Liver (tissue), 9 donors: ENCODE measurements around the gene KDM5B. TPM values are rescaled to one million over a fixed set of nuclear protein-coding genes. Genes with fewer than 3 reads are reported as not detected.
A peak's percentile ranks its signal among the peaks of the same experiment; 100 is the strongest.

Experiments used
- DNase-seq: peaks from one replicate; pipeline ENCODE4 v3.0.0-alpha.2; 2017; ENCODE audit warnings: low spot score
- H3K27ac ChIP-seq, 2 donors: one replicate each; pipeline ENCODE4 v1.7.0; 2013; ENCODE audit warnings: inconsistent platforms in 2 of 2, low read length in 2 of 2, control low read depth in 1 of 2, low read depth in 1 of 2, mild to moderate bottlenecking in 1 of 2
- H3K27me3 ChIP-seq, 4 donors: one replicate each; pipeline versions ENCODE4 v1.6.1 to v1.7.0; 2013; ENCODE audit warnings: low read length in 3 of 4, inconsistent platforms in 1 of 4, mild to moderate bottlenecking in 1 of 4, moderate library complexity in 1 of 4; ENCODE audit not compliant: control insufficient read depth in 4 of 4, insufficient read depth in 4 of 4
- H3K36me3 ChIP-seq, 4 donors: one replicate each; pipeline versions ENCODE4 v1.6.1 to v1.7.0; 2013; ENCODE audit warnings: low read length in 3 of 4, mild to moderate bottlenecking in 3 of 4, low read depth in 1 of 4, moderate library complexity in 1 of 4; ENCODE audit not compliant: control insufficient read depth in 4 of 4, insufficient read depth in 3 of 4
- H3K4me1 ChIP-seq, 4 donors: one replicate each; pipeline versions ENCODE4 v1.6.1 to v1.7.0; 2013; ENCODE audit warnings: low read length in 3 of 4, mild to moderate bottlenecking in 3 of 4, moderate library complexity in 1 of 4; ENCODE audit not compliant: control insufficient read depth in 4 of 4, insufficient read depth in 4 of 4
- H3K4me3 ChIP-seq, 3 donors: one replicate each; pipeline versions ENCODE4 v1.6.1 to v1.7.0; 2013; ENCODE audit warnings: low read length in 3 of 3, control low read depth in 1 of 3, low read depth in 1 of 3, mild to moderate bottlenecking in 1 of 3
- H3K9ac ChIP-seq, 2 donors: one replicate each; pipeline ENCODE4 v1.7.0; 2013; ENCODE audit warnings: low read length in 2 of 2, mild to moderate bottlenecking in 2 of 2, moderate library complexity in 2 of 2, control low read depth in 1 of 2, low read depth in 1 of 2
- H3K9me3 ChIP-seq, 4 donors: one replicate each; pipeline versions ENCODE4 v1.6.1 to v1.7.0; 2013; ENCODE audit warnings: low read length in 3 of 4; ENCODE audit not compliant: control insufficient read depth in 4 of 4
- EGR1 ChIP-seq, 2 donors: IDR thresholded peaks; 2 replicates each; pipeline ENCODE4 v1.6.1; 2016 to 2018; ENCODE audit warnings: antibody characterized with exemption in 2 of 2, low read depth in 2 of 2
- FOXA1 ChIP-seq: IDR thresholded peaks from 2 replicates; pipeline ENCODE4 v1.6.1; 2016; ENCODE audit warnings: antibody characterized with exemption
- FOXA2 ChIP-seq: IDR thresholded peaks from 2 replicates; pipeline ENCODE4 v1.6.1; 2016; ENCODE audit warnings: antibody characterized with exemption
- GABPA ChIP-seq, 2 donors: IDR thresholded peaks in 1 of 2; conservative IDR thresholded peaks in 1 of 2; 2 replicates each; pipeline ENCODE4 v1.6.1; 2016; ENCODE audit warnings: antibody characterized with exemption in 2 of 2, mild to moderate bottlenecking in 1 of 2, moderate library complexity in 1 of 2
- HNF4A ChIP-seq, 2 donors: conservative IDR thresholded peaks; 2 replicates each; pipeline ENCODE4 v1.6.1; 2016; ENCODE audit warnings: antibody characterized with exemption in 2 of 2, mild to moderate bottlenecking in 2 of 2
- HNF4G ChIP-seq: IDR thresholded peaks from 2 replicates; pipeline ENCODE4 v1.6.1; 2016; ENCODE audit warnings: antibody characterized with exemption
- JUND ChIP-seq, 2 donors: IDR thresholded peaks; 2 replicates each; pipeline ENCODE4 v1.6.1; 2016; ENCODE audit warnings: antibody characterized with exemption in 2 of 2
- NR2F2 ChIP-seq: IDR thresholded peaks from 2 replicates; pipeline ENCODE4 v1.6.1; 2016; ENCODE audit warnings: antibody characterized with exemption
- RAD21 ChIP-seq, 2 donors: IDR thresholded peaks; 2 replicates each; pipeline ENCODE4 v1.6.1; 2016; ENCODE audit warnings: antibody characterized with exemption in 2 of 2, mild to moderate bottlenecking in 2 of 2
- RXRA ChIP-seq, 2 donors: IDR thresholded peaks; 2 replicates each; pipeline ENCODE4 v1.6.1; 2017 to 2018; ENCODE audit warnings: antibody characterized with exemption in 2 of 2, mild to moderate bottlenecking in 1 of 2
- SP1 ChIP-seq: IDR thresholded peaks from 2 replicates; pipeline ENCODE4 v1.6.1; 2018; ENCODE audit warnings: antibody characterized with exemption, mild to moderate bottlenecking
- TAF1 ChIP-seq: conservative IDR thresholded peaks from 2 replicates; pipeline ENCODE4 v1.6.1; 2016; ENCODE audit warnings: antibody characterized with exemption, mild to moderate bottlenecking
- YY1 ChIP-seq: IDR thresholded peaks from 2 replicates; pipeline ENCODE4 v1.6.1; 2016; ENCODE audit warnings: antibody characterized with exemption, mild to moderate bottlenecking
- WGBS: extraction: QIAGEN DNeasy Blood & Tissue Kit; methylation state at CpG from one replicate; pipeline ENCODE4 v1.1.7; 2013; 5-methylcytosine and 5-hydroxymethylcytosine counted together
- polyA plus RNA-seq, 2 donors: library from polyadenylated mRNA; stranded (reverse) in 1 of 2; unstranded in 1 of 2; fragments of 200-250 nt in 1 of 2; fragments of >200 nt in 1 of 2; fragmentation: Nextera tagmentation in 1 of 2; extraction: Ambion mirVana in 1 of 2; gene quantifications; one replicate each; pipeline versions ENCODE4 v1.2.1 to v1.2.3, GENCODE V29; 2013 to 2015
- total RNA-seq, 2 donors: library from RNA; depleted of rRNA; stranded (reverse); fragments of >200 nt; gene quantifications; one replicate each; pipeline ENCODE4 v1.2.3, GENCODE V29; 2014
- TF ChIP-seq, protein P1 (sequence below): IDR thresholded peaks from 2 replicates; pipeline ENCODE4 v1.6.1; 2016; ENCODE audit warnings: antibody characterized with exemption
- TF ChIP-seq, protein P2 (sequence below): IDR thresholded peaks from 2 replicates; pipeline ENCODE4 v1.6.1; 2016; ENCODE audit warnings: antibody characterized with exemption, mild to moderate bottlenecking
- TF ChIP-seq, protein P3 (sequence below): IDR thresholded peaks from 2 replicates; pipeline ENCODE4 v1.6.1; 2016; ENCODE audit warnings: antibody characterized with exemption
- TF ChIP-seq, protein P4 (sequence below): IDR thresholded peaks from 2 replicates; pipeline ENCODE4 v1.6.1; 2016; ENCODE audit warnings: antibody characterized with exemption
- TF ChIP-seq, protein P5 (sequence below): fragments of 150-350 bp; IDR thresholded peaks from 2 replicates; pipeline ENCODE4 v1.5.1; 2017; ENCODE audit warnings: improper control_type of control experiment, low read depth, low read length; ENCODE audit not compliant: missing input control
- donor health status: healthy.
- donor health status: healthy.
- donor health status: healthy.
- donor health status: healthy.
- donor health status: healthy.

KDM5B gene
- 10 to 100 TPM; 19.6 to 33.7 TPM for total RNA-seq
- 10 to 100 TPM in 1 of 2 donors, 1 to 10 TPM in 1; 3.4 to 10.0 TPM for polyA plus RNA-seq

DNA sequence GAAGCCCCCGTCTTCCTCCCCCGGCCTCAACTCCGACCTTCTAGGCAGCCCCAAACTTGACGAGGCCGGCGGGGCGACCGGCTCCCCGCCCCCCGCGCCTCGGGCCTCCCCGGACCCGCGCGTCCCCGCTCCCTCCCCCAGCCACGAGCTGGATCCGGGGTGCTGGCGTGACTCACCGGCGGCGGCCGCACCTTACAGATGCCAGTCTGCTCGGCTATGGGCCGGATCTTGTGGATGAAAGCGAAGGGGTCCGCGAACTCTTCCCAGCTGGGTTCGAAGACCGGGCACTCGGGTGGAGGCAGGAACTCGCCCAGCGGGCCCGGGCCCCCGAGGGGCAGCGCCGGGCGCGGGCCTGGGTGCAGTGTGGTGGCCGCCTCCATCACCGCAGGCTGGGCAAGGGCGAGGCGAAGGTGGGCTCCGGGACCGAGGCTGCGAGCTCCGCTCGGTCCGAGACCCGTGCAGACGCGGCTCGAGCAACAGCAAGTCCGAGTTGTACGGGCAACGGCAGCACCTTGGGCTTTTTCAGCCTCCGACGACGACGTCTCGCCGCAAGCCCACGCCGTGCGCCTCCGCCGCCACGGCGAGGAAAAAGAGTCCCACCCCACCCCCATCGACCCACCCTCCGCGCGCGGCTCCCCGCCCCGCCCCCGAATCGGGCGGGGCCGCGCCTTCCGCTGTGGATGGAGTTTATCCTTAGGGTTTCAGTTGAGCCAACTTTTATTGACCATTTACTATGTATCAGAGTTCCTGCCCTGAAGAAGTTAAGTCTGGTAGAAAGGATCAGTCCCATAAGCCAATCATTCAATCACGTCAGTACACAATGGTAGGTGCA, at the start of gene KDM5B:
Gene KDM5B (minus strand): TSS at position 496 of the 832 bp plus-strand sequence. CDS start 116 bp downstream, at position 380.
- peak; percentile 81 for DNase-seq
- Histone ChIP-seq H3K9ac (peak within 1 kb of the TSS; percentile 40 to 79), H3K4me1 (peaks cover 1 to 26% (median 18%) of the 10 kb centered on the region in 4 donors), H3K27ac (peak within 1 kb of the TSS; percentile 60 to 72), H3K9me3 (no peaks in the 10 kb centered on the region), H3K27me3 (no peaks in the 10 kb centered on the region), H3K36me3 (no peaks in the 10 kb centered on the region), H3K4me3 (peak within 1 kb of the TSS; percentile 82 to 99 (median 98))
- peak in 1 of 2 donors; percentile 4 for TF ChIP-seq RAD21 (IDR thresholded peaks at IDR 0.05)
- no peak for TF ChIP-seq FOXA2
- TF ChIP-seq, protein P1, sequence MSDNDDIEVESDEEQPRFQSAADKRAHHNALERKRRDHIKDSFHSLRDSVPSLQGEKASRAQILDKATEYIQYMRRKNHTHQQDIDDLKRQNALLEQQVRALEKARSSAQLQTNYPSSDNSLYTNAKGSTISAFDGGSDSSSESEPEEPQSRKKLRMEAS: no peak
- peak; percentile 28 for TF ChIP-seq YY1
- TF ChIP-seq, protein P2, sequence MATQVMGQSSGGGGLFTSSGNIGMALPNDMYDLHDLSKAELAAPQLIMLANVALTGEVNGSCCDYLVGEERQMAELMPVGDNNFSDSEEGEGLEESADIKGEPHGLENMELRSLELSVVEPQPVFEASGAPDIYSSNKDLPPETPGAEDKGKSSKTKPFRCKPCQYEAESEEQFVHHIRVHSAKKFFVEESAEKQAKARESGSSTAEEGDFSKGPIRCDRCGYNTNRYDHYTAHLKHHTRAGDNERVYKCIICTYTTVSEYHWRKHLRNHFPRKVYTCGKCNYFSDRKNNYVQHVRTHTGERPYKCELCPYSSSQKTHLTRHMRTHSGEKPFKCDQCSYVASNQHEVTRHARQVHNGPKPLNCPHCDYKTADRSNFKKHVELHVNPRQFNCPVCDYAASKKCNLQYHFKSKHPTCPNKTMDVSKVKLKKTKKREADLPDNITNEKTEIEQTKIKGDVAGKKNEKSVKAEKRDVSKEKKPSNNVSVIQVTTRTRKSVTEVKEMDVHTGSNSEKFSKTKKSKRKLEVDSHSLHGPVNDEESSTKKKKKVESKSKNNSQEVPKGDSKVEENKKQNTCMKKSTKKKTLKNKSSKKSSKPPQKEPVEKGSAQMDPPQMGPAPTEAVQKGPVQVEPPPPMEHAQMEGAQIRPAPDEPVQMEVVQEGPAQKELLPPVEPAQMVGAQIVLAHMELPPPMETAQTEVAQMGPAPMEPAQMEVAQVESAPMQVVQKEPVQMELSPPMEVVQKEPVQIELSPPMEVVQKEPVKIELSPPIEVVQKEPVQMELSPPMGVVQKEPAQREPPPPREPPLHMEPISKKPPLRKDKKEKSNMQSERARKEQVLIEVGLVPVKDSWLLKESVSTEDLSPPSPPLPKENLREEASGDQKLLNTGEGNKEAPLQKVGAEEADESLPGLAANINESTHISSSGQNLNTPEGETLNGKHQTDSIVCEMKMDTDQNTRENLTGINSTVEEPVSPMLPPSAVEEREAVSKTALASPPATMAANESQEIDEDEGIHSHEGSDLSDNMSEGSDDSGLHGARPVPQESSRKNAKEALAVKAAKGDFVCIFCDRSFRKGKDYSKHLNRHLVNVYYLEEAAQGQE: no peak
- WGBS: under 1% methylated on average over 84 of the region's 84 CpGs

DNA sequence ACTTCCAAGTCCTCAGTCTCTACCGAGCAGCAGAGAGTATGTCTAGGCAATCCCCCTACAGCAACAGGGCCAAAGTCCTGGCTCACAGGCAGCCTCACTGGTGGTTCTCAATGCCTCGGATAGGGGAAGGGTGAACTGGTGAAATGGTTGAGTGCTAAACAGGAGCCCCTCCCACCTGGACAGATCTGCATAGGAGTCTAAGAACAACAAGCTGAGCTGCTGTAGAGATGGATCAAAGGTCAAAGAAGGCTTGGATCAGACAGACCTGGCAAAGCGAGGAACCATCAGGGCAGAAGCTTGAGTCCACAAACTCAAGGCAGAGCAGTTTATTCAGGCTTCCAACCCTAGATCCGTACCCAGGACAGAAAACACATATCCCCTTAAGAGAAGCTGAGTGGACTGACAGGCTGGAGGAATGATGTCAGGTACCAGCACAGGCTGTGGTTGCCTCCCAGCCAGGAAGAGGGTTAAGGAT, 49.0 kb upstream of the KDM5B start:
- DNase-seq: peak; percentile 41
- Histone ChIP-seq H3K27ac (no peak overlapping the region), H3K4me1 (peaks cover 0 to 19% (median 10%) of the 10 kb centered on the region in 4 donors), H3K36me3 (no peaks in the 10 kb centered on the region), H3K9ac (no peak overlapping the region), H3K9me3 (no peaks in the 10 kb centered on the region), H3K27me3 (no peaks in the 10 kb centered on the region), H3K4me3 (no peak overlapping the region)
- TF ChIP-seq, protein P3, sequence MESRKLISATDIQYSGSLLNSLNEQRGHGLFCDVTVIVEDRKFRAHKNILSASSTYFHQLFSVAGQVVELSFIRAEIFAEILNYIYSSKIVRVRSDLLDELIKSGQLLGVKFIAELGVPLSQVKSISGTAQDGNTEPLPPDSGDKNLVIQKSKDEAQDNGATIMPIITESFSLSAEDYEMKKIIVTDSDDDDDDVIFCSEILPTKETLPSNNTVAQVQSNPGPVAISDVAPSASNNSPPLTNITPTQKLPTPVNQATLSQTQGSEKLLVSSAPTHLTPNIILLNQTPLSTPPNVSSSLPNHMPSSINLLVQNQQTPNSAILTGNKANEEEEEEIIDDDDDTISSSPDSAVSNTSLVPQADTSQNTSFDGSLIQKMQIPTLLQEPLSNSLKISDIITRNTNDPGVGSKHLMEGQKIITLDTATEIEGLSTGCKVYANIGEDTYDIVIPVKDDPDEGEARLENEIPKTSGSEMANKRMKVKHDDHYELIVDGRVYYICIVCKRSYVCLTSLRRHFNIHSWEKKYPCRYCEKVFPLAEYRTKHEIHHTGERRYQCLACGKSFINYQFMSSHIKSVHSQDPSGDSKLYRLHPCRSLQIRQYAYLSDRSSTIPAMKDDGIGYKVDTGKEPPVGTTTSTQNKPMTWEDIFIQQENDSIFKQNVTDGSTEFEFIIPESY: no peak
- TF ChIP-seq SP1 (peak; percentile 71), HNF4G (peak; percentile 13), RAD21 (IDR thresholded peaks at IDR 0.05) (no peak), EGR1 (IDR thresholded peaks at IDR 0.05; ENCODE audit: low read depth in 2 of 2) (no peak), FOXA2 (no peak), FOXA1 (no peak), JUND (IDR thresholded peaks at IDR 0.05) (no peak), RXRA (IDR thresholded peaks at IDR 0.05) (no peak), GABPA (IDR thresholded peaks at IDR 0.05 in 1 of 2, conservative IDR thresholded peaks at IDR 0.05 in 1 of 2) (no peak), YY1 (no peak), TAF1 (no peak), HNF4A (conservative IDR thresholded peaks at IDR 0.05) (peak; percentile 45 to 69), NR2F2 (no peak)
- TF ChIP-seq, protein P4, sequence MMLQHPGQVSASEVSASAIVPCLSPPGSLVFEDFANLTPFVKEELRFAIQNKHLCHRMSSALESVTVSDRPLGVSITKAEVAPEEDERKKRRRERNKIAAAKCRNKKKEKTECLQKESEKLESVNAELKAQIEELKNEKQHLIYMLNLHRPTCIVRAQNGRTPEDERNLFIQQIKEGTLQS: no peak
- TF ChIP-seq, protein P1: no peak
- TF ChIP-seq, protein P5, sequence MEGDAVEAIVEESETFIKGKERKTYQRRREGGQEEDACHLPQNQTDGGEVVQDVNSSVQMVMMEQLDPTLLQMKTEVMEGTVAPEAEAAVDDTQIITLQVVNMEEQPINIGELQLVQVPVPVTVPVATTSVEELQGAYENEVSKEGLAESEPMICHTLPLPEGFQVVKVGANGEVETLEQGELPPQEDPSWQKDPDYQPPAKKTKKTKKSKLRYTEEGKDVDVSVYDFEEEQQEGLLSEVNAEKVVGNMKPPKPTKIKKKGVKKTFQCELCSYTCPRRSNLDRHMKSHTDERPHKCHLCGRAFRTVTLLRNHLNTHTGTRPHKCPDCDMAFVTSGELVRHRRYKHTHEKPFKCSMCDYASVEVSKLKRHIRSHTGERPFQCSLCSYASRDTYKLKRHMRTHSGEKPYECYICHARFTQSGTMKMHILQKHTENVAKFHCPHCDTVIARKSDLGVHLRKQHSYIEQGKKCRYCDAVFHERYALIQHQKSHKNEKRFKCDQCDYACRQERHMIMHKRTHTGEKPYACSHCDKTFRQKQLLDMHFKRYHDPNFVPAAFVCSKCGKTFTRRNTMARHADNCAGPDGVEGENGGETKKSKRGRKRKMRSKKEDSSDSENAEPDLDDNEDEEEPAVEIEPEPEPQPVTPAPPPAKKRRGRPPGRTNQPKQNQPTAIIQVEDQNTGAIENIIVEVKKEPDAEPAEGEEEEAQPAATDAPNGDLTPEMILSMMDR: no peak
- TF ChIP-seq, protein P2: no peak
- WGBS: 48% methylated on average over 4 of the region's 4 CpGs
